ENCODE measurements around the gene PKIG.

- TF ChIP-seq CTCF (IDR thresholded peaks at IDR 0.05; ENCODE audit: insufficient read depth, low read length) (no peak), POLR2AphosphoS5 (IDR thresholded peaks at IDR 0.05; ENCODE audit: low read depth) (no peak), GABPA (IDR thresholded peaks at IDR 0.05; ENCODE audit: low read depth) (no peak), REST (IDR thresholded peaks at IDR 0.05; ENCODE audit: insufficient replicate concordance, low read depth) (no peak)
These were observed 40.4 kb upstream of the PKIG start for GRCh38 chr20:44541992-44542391.

Data from HL-60 (cell line).